Breast epithelium (tissue), 4 donors: Measurements from ENCODE around the gene CYP2U1. TPM values are rescaled to one million over a fixed set of nuclear protein-coding genes. Genes with fewer than 3 reads are reported as not detected.
A peak's percentile ranks its signal among the peaks of the same experiment; 100 is the strongest.

Experiments used
- DNase-seq, 2 donors: peaks; one replicate each; pipeline ENCODE4 v3.0.0-alpha.2; 2019; ENCODE audit warnings: low spot score in 2 of 2
- H3K27ac ChIP-seq, 2 donors: fragments of 200-600 bp; sonication (generic) in 1 of 2; one replicate each; pipeline ENCODE4 v1.5.1; 2016 to 2019; ENCODE audit warnings: mild to moderate bottlenecking in 1 of 2
- H3K27me3 ChIP-seq, 2 donors: fragments of 200-600 bp; sonication (generic) in 1 of 2; one replicate each; pipeline versions ENCODE4 v1.5.1 to v1.6.0; 2017 to 2019; ENCODE audit warnings: control low read depth in 1 of 2, mild to moderate bottlenecking in 1 of 2
- H3K36me3 ChIP-seq: fragments of 200-600 bp; one replicate; pipeline ENCODE4 v1.5.1; 2019
- H3K4me1 ChIP-seq, 2 donors: fragments of 200-600 bp; sonication (generic); one replicate each; pipeline ENCODE4 v1.5.1; 2016 to 2019; ENCODE audit warnings: control low read depth in 1 of 2
- H3K4me3 ChIP-seq, 3 donors: fragments of 200-600 bp; sonication (generic); 1 replicate in 2 of 3; 2 replicates in 1 of 3; pipeline ENCODE4 v1.5.1; 2016 to 2019; ENCODE audit warnings: mild to moderate bottlenecking in 3 of 3, moderate library complexity in 2 of 3
- H3K9me3 ChIP-seq, 2 donors: fragments of 200-600 bp; sonication (generic) in 1 of 2; one replicate each; pipeline ENCODE4 v1.5.1; 2016 to 2019; ENCODE audit warnings: control low read depth in 1 of 2
- POLR2A ChIP-seq: fragments of 450-650 bp; IDR thresholded peaks from one replicate; pipeline ENCODE4 v1.6.1; 2016; ENCODE audit warnings: antibody characterized with exemption, mild to moderate bottlenecking, moderate library complexity
- POLR2AphosphoS5 ChIP-seq, 3 donors: sonication (generic); formaldehyde crosslinking; IDR thresholded peaks; one replicate each; pipeline ENCODE4 v1.6.1; 2017; ENCODE audit warnings: antibody characterized with exemption in 3 of 3
- intact Hi-C: fragments of 100-400 bp; cut with DNase I; formaldehyde crosslinking; loops from one replicate; pipeline ENCODE4 v1.15.1; 2023; ENCODE audit warnings: low total_unique reads
- total RNA-seq, 3 donors: library from RNA; depleted of rRNA; stranded (reverse); fragments of >200 nt; gene quantifications; one replicate each; pipeline ENCODE4 v1.1.0, GENCODE V29; 2016
- TF ChIP-seq, protein P1 (sequence below), 3 donors: fragments of 450-650 bp; IDR thresholded peaks; one replicate each; pipeline ENCODE4 v1.5.1; 2016 to 2017; ENCODE audit warnings: antibody characterized with exemption in 3 of 3, mild to moderate bottlenecking in 3 of 3, moderate library complexity in 3 of 3

The CYP2U1 gene
- total RNA-seq, 3 donors from 2014 or later, result 10.2 to 19.5 (median 12.6) TPM

DNA sequence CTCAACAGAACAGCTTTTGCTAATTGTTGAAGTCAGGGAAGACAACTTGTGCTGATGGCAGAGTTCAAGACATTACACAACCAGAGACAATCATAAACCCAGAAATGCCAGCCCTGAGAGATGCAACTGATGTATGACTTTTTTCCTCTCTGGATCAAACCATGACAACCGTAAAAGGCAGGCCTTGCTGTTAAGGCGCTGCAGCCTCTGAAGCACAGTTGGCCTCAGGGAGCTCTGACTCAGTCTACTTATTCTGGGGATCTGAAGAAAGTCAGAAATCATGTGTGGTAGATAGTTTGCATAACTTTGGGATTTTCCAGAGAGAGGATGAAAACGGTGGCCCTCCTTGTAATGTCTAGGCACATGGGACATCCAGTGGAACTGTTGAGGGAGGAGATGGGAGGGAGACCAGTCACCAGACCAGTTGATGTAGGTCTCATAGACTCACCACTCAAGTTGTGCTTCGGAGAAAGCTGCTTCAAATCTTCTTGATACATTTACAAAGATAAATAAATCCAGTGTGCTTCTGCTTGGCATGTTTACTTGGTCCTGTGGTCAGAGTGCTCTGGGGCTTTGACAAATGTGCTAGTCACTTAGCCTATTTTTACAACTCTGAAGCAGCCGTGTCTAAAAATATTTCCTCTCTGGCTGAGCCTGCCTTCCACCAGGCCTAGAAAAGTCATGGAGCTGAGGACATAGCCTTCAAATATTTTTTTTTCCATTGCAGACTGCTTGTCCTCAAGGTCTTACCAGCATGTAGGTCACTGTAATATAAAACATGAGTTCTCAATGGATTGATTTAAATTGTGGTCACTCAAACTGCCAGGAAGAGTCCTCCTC lies 65.8 kb downstream of the CYP2U1 start:
- no peak overlapping the region for H3K4me3 ChIP-seq
- peaks cover 0 to 4% of the 10 kb centered on the region in 2 donors for H3K4me1 ChIP-seq
- H3K9me3 ChIP-seq, result no peaks in the 10 kb centered on the region
- TF ChIP-seq POLR2A, result no peak
- TF ChIP-seq, protein P1, sequence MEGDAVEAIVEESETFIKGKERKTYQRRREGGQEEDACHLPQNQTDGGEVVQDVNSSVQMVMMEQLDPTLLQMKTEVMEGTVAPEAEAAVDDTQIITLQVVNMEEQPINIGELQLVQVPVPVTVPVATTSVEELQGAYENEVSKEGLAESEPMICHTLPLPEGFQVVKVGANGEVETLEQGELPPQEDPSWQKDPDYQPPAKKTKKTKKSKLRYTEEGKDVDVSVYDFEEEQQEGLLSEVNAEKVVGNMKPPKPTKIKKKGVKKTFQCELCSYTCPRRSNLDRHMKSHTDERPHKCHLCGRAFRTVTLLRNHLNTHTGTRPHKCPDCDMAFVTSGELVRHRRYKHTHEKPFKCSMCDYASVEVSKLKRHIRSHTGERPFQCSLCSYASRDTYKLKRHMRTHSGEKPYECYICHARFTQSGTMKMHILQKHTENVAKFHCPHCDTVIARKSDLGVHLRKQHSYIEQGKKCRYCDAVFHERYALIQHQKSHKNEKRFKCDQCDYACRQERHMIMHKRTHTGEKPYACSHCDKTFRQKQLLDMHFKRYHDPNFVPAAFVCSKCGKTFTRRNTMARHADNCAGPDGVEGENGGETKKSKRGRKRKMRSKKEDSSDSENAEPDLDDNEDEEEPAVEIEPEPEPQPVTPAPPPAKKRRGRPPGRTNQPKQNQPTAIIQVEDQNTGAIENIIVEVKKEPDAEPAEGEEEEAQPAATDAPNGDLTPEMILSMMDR (IDR thresholded peaks at IDR 0.05), result no peak
- intact Hi-C loops, result no loop called here
- no peaks in the 10 kb centered on the region for H3K36me3 ChIP-seq
- H3K27ac ChIP-seq, result peak overlapping the region; percentile 12 to 79
- no peak for DNase-seq
- no peaks in the 10 kb centered on the region for H3K27me3 ChIP-seq

DNA sequence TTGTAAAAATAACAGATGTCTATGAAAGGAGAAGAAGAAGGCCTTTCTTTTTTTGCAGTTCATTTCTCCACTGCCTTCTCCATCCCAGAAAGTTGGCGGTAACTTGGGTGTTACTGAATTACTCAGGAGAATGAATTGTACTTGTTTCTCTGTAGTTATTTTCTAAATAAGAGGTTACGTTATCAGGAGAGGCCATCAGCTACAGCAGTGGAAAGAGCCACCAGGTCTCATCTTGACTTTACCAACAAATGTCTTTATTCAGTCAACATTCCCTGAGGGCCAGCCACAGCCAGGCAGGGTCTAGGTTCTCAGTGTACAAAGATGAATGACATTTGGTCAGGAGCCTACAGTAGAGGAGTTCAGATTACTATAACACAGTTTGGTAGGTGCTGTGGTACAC lies 66.4 kb downstream of the CYP2U1 start:
- H3K36me3 ChIP-seq, result no peaks in the 10 kb centered on the region
- intact Hi-C loops, result no loop called here
- H3K4me3 ChIP-seq, result no peak overlapping the region
- TF ChIP-seq POLR2AphosphoS5 (IDR thresholded peaks at IDR 0.05), result no peak
- TF ChIP-seq, protein P1 (IDR thresholded peaks at IDR 0.05), result no peak
- no peak for TF ChIP-seq POLR2A
- H3K27ac ChIP-seq, result peak overlapping the region in 1 of 2 donors; percentile 79
- no peaks in the 10 kb centered on the region for H3K9me3 ChIP-seq
- DNase-seq, result no peak
- H3K27me3 ChIP-seq, result no peaks in the 10 kb centered on the region
- H3K4me1 ChIP-seq, result peaks cover 0 to 4% of the 10 kb centered on the region in 2 donors

DNA sequence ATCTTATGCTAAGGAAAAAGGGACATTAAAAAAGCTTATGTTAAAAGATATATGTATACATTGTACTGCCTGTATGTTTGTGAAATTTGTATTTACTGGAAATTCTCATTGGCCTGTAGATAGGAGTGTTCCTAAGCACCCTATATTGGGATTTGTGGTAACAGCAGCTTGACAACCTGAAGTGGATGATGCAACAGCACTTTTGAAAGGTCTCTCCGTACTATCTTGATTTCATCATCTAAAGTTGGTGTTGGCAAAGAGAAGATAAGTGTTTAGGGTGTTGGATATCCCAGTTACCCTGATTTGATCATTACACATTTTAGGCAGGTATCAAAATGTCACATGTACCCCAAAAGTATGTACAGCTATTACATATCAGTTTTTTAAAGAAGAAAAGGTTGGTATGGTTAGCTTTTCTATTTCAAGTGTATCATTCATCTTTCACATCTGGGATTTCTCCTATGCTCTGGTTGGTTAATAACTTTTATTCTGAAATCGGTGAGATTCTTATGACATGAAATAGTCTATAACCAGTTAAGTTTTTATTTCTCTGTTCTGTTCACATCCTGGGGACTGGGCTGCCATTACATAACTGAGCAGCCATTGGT lies 68.7 kb downstream of the CYP2U1 start:
- Histone ChIP-seq H3K36me3 (no peaks in the 10 kb centered on the region), H3K4me1 (peaks cover 0 to 6% of the 10 kb centered on the region in 2 donors), H3K27me3 (no peaks in the 10 kb centered on the region), H3K9me3 (no peaks in the 10 kb centered on the region), H3K27ac (no peak overlapping the region), H3K4me3 (no peak overlapping the region)
- DNase-seq, result no peak
- intact Hi-C loops, result no loop called here
- TF ChIP-seq POLR2A (no peak), POLR2AphosphoS5 (IDR thresholded peaks at IDR 0.05) (no peak)
- TF ChIP-seq, protein P1 (IDR thresholded peaks at IDR 0.05), result no peak

DNA sequence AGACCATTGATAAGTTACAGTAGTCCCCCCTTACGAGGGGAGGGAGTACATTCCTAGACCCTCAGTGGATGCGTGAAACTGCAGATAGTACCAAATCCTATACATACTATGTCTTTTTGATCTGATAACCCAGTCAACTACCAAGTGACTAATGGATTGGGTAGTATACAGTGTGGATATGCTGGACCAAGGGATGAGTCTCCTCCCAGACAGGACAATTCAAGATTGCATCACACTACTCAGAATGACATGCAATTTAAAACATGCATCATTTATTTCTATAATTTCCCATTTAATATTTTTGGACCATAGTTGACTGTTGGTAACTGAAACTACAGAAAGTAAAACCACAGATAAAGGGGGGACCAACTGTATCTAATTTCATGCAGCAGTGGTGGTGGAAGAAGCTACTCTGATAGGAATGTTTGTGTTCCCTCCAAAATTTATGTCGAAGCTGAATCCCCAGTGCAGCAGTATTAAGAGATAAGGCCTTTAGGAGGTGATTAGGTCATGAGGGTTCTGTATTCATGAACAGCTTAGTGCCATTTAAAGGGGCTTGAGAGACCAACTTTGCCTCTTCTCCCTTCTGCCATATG lies 70.3 kb downstream of the CYP2U1 start:
- no peaks in the 10 kb centered on the region for H3K36me3 ChIP-seq
- no peaks in the 10 kb centered on the region for H3K9me3 ChIP-seq
- TF ChIP-seq POLR2A (no peak), POLR2AphosphoS5 (IDR thresholded peaks at IDR 0.05) (no peak)
- TF ChIP-seq, protein P1 (IDR thresholded peaks at IDR 0.05), result no peak
- H3K4me3 ChIP-seq, result no peak overlapping the region
- H3K4me1 ChIP-seq, result peaks cover 0 to 6% of the 10 kb centered on the region in 2 donors
- no peak overlapping the region for H3K27ac ChIP-seq
- H3K27me3 ChIP-seq, result no peaks in the 10 kb centered on the region
- DNase-seq, result no peak
- intact Hi-C loops, result no loop called here

Other genes with a start within 250 kb of the CYP2U1 start
- 10 to 100 TPM; 40.6 to 65.7 (median 44.2) TPM for gene PAPSS1, start 211.3 kb upstream of the CYP2U1 start, total RNA-seq
- gene SGMS2, start 106.6 kb upstream of the CYP2U1 start, total RNA-seq, result 10 to 100 TPM; 47.2 to 76.7 (median 56.3) TPM
- gene HADH, start 58.3 kb downstream of the CYP2U1 start, total RNA-seq, result 100 to 1,000 TPM in 1 of 3 donors, 10 to 100 TPM in 2; 48.8 to 152 (median 77.7) TPM
- gene LEF1, start 237.4 kb downstream of the CYP2U1 start, total RNA-seq, result 1 to 10 TPM; 2.6 to 7.6 (median 7.2) TPM